CD4-positive, alpha-beta T cell (primary cell): ENCODE results near the gene SLC27A2. TPM values are rescaled to one million over a fixed set of nuclear protein-coding genes. Genes with fewer than 3 reads are reported as not detected.

Experiments
- ATAC-seq: fragments of 200-7000 bp; cut with Tn5 transposase; one replicate; pipeline ENCODE4 v1.10.0; 2022; ENCODE audit warnings: mild to moderate bottlenecking; ENCODE audit not compliant: poor library complexity
- CTCF ChIA-PET: fragments of 350-600 bp; sonication (Branson Sonifier 250); formaldehyde crosslinking; loops from one replicate; lab custom pipeline; 2021; ENCODE audit warnings: antibody characterized with exemption, inconsistent platforms; lab: Charles Lee
- POLR2A ChIA-PET: fragments of 350-600 bp; sonication (Branson Sonifier 250); formaldehyde crosslinking; loops from one replicate; lab custom pipeline; 2021; ENCODE audit warnings: antibody characterized with exemption, inconsistent platforms; lab: Charles Lee
- DNase-seq, 14 experiments: peaks; one replicate each; pipeline ENCODE4 v3.0.0-alpha.2; 2013 to 2020; ENCODE audit warnings: mixed read lengths in 2 of 14
- H3K27ac ChIP-seq, 2 donors: one replicate each; pipeline versions ENCODE4 v1.5.1 to v1.7.0; 2013; ENCODE audit warnings: low read length in 2 of 2, low read depth in 1 of 2, mild to moderate bottlenecking in 1 of 2
- H3K27me3 ChIP-seq, 2 experiments: 1 replicate in 1 of 2; 2 replicates in 1 of 2; pipeline versions ENCODE4 v1.6.1 to v1.7.0; 2013; ENCODE audit warnings: low read length in 2 of 2, control low read depth in 1 of 2, mild to moderate bottlenecking in 1 of 2, moderate library complexity in 1 of 2; ENCODE audit not compliant: insufficient read depth in 2 of 2, control insufficient read depth in 1 of 2
- H3K36me3 ChIP-seq: one replicate; pipeline ENCODE4 v1.6.1; 2013; ENCODE audit warnings: low read length, control low read depth; ENCODE audit not compliant: insufficient read depth
- H3K4me1 ChIP-seq: one replicate; pipeline ENCODE4 v1.6.1; 2013; ENCODE audit warnings: low read length, control low read depth; ENCODE audit not compliant: insufficient read depth
- H3K4me3 ChIP-seq: one replicate; pipeline ENCODE4 v1.5.1; 2013; ENCODE audit warnings: mild to moderate bottlenecking, low read length, moderate library complexity
- H3K9me3 ChIP-seq, 2 experiments: 1 replicate in 1 of 2; 2 replicates in 1 of 2; pipeline versions ENCODE4 v1.6.1 to v1.7.0; 2013; ENCODE audit warnings: low read length in 2 of 2, mild to moderate bottlenecking in 2 of 2, control low read depth in 1 of 2, moderate library complexity in 1 of 2; ENCODE audit not compliant: control insufficient read depth in 1 of 2, insufficient read depth in 1 of 2
- H3K27ac Mint-ChIP-seq: one replicate; pipeline ENCODE4 v1.8.0; 2020; ENCODE audit warnings: mixed read lengths
- H3K27me3 Mint-ChIP-seq: one replicate; pipeline ENCODE4 v1.8.0; 2021; ENCODE audit warnings: mixed read lengths
- H3K36me3 Mint-ChIP-seq: one replicate; pipeline ENCODE4 v1.8.0; 2021; ENCODE audit warnings: low read depth, mixed read lengths
- H3K4me1 Mint-ChIP-seq: one replicate; pipeline ENCODE4 v1.8.0; 2021; ENCODE audit warnings: low read depth, mixed read lengths
- H3K4me3 Mint-ChIP-seq: one replicate; pipeline ENCODE4 v1.8.0; 2020; ENCODE audit warnings: mild to moderate bottlenecking, mixed read lengths
- H3K9me3 Mint-ChIP-seq: one replicate; pipeline ENCODE4 v1.8.0; 2020; ENCODE audit warnings: mixed read lengths
- CTCF ChIP-seq: fragments of 200-600 bp; IDR thresholded peaks from one replicate; pipeline ENCODE4 v1.8.0; 2022; ENCODE audit warnings: antibody characterized with exemption, mild to moderate bottlenecking
- intact Hi-C, 2 experiments: fragments of 100-400 bp; cut with DNase I in 1 of 2; cut with micrococcal nuclease in 1 of 2; formaldehyde crosslinking; loops; one replicate each; pipeline versions ENCODE4 v1.15.1 to v1.9.0; 2023 to 2025; cut with DNase I, micrococcal nuclease
- total RNA-seq, 174 experiments: library from RNA in 2 of 174; stranded (reverse) in 2 of 174; gene quantifications; one replicate each; pipeline ENCODE4 v1.2.3 and lab custom pipeline; 2021 to 2026

The SLC27A2 gene
- total RNA-seq, 2 experiments from 2014 or later, result 0.22 to 0.31 TPM

DNA sequence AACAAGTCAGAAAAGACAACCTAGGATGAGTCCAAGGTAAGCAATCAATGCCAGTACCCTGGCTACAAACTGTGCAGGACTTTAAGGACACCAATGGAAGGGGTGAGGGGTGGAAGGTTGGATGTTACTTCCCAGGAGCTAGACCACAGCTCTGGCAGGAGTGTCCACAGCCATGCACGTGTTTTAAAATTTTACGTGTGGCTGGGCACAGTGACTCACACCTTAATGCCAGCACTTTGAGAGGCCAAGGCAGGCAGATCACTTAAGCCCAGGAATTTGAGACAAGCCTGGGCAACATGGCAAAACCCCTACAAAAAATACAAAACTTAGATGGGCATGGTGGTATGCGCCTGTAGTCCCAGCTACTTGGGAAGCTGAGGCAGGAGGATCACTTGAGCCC, 98.3 kb downstream of the SLC27A2 start:
- H3K9me3 ChIP-seq, result no peaks in the 10 kb centered on the region
- H3K36me3 ChIP-seq, result peaks cover 8% of the 10 kb centered on the region
- H3K27me3 Mint-ChIP-seq, result no peaks in the 10 kb centered on the region
- no peaks in the 10 kb centered on the region for H3K9me3 Mint-ChIP-seq
- no peaks in the 10 kb centered on the region for H3K4me1 ChIP-seq
- DNase-seq (no peak), ATAC-seq (no peak)
- no peak overlapping the region for H3K27ac ChIP-seq
- no peak for TF ChIP-seq CTCF
- H3K27ac Mint-ChIP-seq, result no peak overlapping the region
- intact Hi-C loops, result no loop called here
- H3K36me3 Mint-ChIP-seq, result peaks cover 18% of the 10 kb centered on the region
- no peak overlapping the region for H3K4me3 ChIP-seq
- no peaks in the 10 kb centered on the region for H3K27me3 ChIP-seq
- ChIA-PET POLR2A (no interaction called here), CTCF (no interaction called here)
- H3K4me1 Mint-ChIP-seq, result no peaks in the 10 kb centered on the region
- no peak overlapping the region for H3K4me3 Mint-ChIP-seq

DNA sequence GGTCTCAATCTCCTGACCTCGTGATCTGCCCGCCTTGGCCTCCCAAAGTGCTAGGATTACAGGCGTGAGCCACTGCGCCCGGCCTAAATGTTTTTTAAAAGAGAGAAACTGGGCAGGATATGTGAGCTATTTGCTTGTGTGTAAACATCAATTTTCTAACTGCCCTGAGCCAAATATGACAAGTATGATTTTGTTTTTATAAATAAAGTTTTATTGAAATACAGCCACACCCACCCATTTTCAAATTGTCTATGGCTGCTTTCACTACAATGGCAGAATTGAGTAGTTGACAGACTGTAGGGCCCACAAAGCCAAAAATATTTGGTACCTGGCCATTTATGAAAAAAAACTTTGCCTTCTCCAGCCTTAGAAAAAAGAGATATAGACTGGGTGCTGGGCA, 99.4 kb downstream of the SLC27A2 start:
- Histone ChIP-seq H3K9me3 (no peaks in the 10 kb centered on the region), H3K27ac (no peak overlapping the region), H3K4me3 (no peak overlapping the region), H3K4me1 (no peaks in the 10 kb centered on the region), H3K36me3 (peaks cover 17% of the 10 kb centered on the region), H3K27me3 (no peaks in the 10 kb centered on the region)
- Mint-ChIP-seq H3K4me3 (no peak overlapping the region), H3K27me3 (no peaks in the 10 kb centered on the region), H3K4me1 (no peaks in the 10 kb centered on the region), H3K9me3 (no peaks in the 10 kb centered on the region), H3K36me3 (peaks cover 23% of the 10 kb centered on the region), H3K27ac (no peak overlapping the region)
- no peak for TF ChIP-seq CTCF
- intact Hi-C loops, result no loop called here
- ATAC-seq (no peak), DNase-seq (no peak)
- POLR2A ChIA-PET, result no interaction called here
- CTCF ChIA-PET, result no interaction called here

Other genes starting within 250 kb of the SLC27A2 start
- under 1 TPM in 1 of 2 experiments, not detected in 1; 0.31 TPM for gene ATP8B4, start 63.0 kb upstream of the SLC27A2 start, total RNA-seq
- under 1 TPM in 1 of 2 experiments, not detected in 1; 0.08 TPM for gene HDC, start 83.5 kb downstream of the SLC27A2 start, total RNA-seq
- 10 to 100 TPM; 25.7 to 27.1 TPM for gene GABPB1, start 173.0 kb downstream of the SLC27A2 start, total RNA-seq
- gene USP8, start 242.2 kb downstream of the SLC27A2 start, total RNA-seq, result 10 to 100 TPM; 48.9 to 50.0 TPM